ENCODE results near the gene ZNF664.

The ZNF664 gene

DNA sequence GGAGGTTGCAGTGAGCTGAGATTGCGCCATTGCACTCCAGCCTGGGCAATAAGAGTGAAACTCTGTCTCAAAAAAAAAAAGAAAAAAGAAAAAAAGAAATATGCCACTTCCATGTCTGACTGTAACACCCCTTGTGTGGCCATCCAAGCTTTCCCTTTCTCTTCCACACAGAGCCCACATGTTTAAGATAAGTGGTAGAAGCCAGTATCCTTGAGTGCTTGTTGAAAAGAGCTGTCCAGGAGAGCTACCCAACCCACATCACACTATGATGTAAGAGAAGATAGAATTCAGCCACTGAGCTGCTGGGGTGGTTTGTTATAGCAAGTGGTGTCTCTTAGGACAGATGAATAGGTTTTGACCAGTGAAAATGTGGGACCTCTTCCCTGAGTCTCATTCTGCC is 82.1 kb downstream of the ZNF664 start:
- DNase-seq (ENCODE audit: extremely low read depth in 1 of 2, low read depth in 1 of 2): no peak

DNA sequence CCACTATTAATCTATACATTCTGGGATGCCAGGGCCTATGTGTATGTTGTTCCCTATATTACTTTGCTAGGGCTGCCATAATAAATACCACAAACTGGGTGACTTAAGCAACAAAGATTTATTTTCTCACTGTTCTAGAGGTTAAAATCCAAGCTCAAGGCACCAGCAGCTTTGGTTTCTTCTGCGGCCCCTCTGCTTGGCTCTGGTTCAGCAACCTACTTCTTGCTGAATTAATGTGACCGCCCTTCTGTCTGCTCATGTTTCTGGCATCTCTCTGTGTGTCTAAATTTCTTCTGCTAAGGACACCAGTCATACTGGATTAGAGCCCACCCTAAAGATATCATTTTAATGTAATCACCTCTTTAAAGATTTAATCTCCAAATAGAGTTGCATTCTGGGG is 84.7 kb downstream of the ZNF664 start:
- no peak for DNase-seq (ENCODE audit: extremely low read depth in 1 of 2, low read depth in 1 of 2)

DNA sequence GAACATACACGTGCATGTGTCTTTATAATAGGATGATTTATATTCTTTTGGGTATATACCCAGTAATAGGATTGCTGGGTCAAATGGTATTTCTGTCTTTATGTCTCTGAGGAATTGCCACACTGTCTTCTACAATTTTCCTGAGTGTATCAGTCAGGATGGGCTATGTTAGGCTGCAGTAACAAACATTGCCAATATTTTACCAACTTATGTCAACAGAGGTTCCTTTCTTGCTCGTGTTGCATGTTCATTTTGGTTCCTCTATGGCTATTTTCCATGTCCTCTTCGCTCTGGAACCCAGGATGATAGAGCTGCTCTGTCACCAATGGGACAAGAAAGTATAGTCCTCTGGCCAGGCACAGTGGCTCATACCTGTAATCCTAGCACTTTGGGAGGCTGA is 86.7 kb downstream of the ZNF664 start:
- no peak for DNase-seq (ENCODE audit: extremely low read depth in 1 of 2, low read depth in 1 of 2)
